Fibroblast of pulmonary artery (primary cell): ENCODE results near the gene NRL.

Experiments used
- DNase-seq: peaks from one replicate; pipeline ENCODE4 v3.0.0-alpha.2; 2010; ENCODE audit warnings: low read depth
- H3K4me3 ChIP-seq: replicated peaks from 2 replicates; pipeline ENCODE4 v1.5.1; 2011; ENCODE audit warnings: low read depth, mild to moderate bottlenecking, control low read depth, low read length, moderate library complexity
- CTCF ChIP-seq: IDR thresholded peaks from 2 replicates; pipeline ENCODE4 v1.5.1; 2011; ENCODE audit warnings: mild to moderate bottlenecking, control low read depth, low read length, inconsistent platforms; ENCODE audit errors: missing control alignments

Gene NRL

DNA sequence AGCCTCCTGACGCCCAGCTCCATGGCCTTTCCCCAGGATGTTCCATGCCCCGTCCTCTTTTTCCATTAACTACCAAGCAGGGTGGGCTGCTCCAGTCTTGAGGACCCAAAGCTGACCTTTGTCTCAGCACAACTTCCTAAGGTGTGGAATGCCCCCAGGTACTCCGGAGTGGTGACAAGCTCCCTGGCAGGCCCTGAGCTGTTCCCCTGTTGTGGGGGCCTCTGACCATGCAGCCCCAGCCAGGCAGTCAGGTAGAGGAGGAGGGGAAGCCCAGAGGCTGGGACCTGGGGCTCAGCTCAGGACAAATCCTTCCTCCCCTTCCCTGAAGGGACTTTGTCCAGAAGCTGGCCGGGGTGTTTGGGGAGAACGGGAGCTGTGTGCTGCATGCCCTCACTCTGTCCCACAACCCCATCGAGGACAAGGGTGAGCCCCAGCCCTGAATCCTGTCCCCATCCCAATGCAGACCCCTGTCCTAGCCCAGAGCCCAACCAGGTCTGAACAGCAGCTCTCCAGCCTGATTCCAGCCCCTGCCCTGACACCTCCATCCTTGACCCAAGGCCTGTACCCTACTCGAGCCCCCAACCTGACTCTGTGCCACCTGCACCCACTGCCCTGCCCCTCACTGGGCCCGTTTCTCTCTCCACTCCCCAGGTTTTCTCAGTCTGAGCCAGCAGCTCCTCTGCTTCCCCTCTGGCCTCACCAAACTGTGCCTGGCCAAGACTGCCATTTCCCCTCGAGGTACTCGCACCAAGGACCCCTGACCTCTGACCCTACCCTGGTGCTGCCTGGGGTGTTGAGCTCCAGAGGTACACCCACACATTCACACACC is 58.6 kb downstream of the NRL start:
- DNase-seq, result no peak
- no peak for TF ChIP-seq CTCF
- H3K4me3 ChIP-seq, result no peak overlapping the region

- no peak for TF ChIP-seq CTCF
- H3K4me3 ChIP-seq, result no peak overlapping the region
- no peak for DNase-seq
Observed at GRCh38 chr14:24054646-24055045, 60.1 kb downstream of the NRL start.

GRCh38 chr14:24054324-24054641 is 60.5 kb downstream of the NRL start:
- TF ChIP-seq CTCF, result no peak
- H3K4me3 ChIP-seq, result no peak overlapping the region
- DNase-seq, result no peak

DNA sequence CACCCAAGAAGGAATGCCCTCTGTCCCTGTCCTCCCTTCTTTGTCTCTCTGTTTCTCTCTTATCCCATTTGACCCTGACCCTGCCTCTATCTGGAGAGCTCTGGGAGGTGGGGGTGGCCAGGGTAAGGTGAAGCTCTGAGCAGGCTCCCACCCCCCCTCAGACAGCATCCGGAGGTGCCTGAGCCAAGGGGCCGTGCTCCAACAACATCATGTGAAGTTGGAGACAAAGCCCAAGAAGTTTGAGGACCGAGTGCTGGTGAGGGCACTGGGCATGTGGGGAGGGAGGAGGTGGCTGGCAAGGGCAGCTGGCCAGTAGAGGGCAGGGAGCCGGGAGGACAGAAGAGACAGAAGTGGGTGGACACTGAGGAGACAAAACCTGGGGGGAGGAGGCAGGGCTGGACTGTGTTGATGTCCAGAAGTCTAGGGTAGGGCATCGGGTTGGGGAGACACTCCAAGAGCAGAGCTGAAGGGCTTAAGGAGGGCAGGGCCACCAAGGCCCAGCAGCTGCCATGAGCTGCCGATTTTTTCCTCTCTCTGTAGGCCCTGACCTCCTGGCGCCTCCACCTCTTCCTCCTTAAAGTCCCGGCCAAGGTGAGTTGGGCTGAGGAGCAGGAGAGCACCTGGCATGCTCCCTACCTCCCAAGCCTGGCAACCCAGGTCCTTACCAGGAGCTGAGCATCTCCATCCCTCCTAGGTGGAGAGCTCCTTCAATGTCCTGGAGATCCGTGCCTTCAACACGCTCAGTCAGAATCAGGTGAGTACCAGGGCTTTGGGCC is 61.0 kb downstream of the NRL start:
- no peak overlapping the region for H3K4me3 ChIP-seq
- DNase-seq, result no peak
- no peak for TF ChIP-seq CTCF

DNA sequence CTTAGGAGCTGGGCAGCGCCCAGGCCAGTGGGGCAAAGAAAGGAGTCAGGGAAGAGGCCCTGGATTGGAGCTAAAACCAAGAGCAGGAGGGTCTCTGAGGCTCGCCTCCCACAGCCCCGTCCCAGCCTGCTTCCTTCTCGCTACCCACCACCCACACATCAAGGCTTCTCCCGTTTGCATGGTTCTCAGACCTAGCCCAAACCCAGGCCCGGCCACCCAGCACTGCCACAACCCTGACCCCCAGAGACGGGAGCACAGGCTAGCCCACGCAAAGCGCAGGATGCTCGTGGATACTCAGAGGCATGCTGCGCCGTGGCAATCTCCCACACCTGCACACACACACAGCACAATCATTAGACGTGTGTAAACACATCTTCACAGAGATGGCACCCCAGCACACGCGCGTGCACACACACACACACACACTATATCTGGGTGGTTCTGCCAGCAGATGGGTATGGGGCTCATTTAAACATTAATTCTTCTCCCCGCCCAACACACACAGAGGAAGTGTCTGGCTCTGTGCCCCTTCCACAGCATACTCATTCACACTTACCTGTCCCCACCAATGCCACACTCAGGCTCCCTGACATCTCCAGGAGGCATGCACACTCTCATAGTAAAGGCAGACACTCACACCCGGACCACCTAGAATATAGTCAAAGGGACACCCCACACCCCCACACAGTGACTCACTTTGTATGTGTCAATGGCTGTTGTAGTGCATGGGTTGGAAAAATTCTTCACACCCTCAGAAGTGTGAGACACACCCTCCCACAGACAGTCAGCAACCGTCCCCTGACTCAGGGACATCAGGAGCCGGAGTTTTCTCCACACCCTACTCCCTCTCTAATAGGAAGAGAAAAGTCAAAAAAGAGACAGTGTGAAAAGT is 61.8 kb downstream of the NRL start:
- TF ChIP-seq CTCF, result no peak
- H3K4me3 ChIP-seq, result no peak overlapping the region
- no peak for DNase-seq

DNA sequence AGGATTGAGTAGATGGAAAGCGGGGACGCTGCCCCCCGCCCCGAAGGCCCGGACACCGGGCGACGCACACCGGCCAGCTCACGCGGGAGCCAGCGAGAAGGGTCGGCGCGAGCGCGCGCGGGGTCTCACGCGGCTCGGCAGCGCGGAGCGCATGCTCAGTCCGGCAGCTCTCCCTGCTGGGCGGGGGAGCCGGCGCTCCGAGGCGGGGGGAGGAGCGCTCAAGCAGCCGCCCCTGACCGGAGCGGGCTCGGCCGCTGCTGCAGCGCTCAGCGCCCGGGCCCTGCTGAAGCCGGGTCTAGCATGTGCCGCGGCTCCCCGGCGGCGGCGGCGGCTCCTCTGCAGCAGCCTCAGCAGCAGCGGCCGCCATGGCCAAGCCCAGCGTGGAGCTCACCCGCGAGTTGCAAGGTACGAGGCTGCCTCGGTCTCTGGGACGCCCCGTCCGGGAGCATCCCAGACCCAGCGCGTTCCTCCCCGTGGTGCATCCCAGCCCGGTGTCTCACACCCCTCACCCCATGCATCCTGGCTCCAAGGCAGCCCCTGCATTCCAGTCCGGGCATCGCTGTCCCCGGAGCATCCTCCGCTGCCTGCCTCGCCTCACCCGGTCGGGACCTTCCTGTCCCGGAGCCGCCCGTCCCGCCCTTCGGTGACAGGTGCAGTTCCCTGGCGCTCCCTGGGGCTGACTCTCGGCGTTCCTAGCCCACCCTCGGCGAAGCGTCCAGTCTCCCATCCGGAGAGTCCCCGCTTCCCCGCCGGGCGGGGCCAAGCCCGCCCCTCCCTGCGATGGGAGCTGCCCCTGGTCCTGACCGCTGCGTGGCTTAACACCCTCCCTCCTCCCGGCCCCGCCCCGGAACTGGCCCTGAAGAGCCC is 62.7 kb downstream of the NRL start, which contains the start of gene CARMIL3:
CARMIL3 (plus strand) TSS at position 221 of the 867 bp plus-strand sequence; CDS start at position 366, 145 bp downstream.
- no peak for TF ChIP-seq CTCF
- H3K4me3 ChIP-seq, result peak within 1 kb of the TSS; percentile 51
- DNase-seq, result peak; percentile 42
